ENCODE measurements around the gene IZUMO1.
"Not testable (repeated sequence)": the region's sequence is repeated elsewhere in the genome, so short reads cannot be mapped to it uniquely, and the experiment has no call there.

The IZUMO1 gene

DNA sequence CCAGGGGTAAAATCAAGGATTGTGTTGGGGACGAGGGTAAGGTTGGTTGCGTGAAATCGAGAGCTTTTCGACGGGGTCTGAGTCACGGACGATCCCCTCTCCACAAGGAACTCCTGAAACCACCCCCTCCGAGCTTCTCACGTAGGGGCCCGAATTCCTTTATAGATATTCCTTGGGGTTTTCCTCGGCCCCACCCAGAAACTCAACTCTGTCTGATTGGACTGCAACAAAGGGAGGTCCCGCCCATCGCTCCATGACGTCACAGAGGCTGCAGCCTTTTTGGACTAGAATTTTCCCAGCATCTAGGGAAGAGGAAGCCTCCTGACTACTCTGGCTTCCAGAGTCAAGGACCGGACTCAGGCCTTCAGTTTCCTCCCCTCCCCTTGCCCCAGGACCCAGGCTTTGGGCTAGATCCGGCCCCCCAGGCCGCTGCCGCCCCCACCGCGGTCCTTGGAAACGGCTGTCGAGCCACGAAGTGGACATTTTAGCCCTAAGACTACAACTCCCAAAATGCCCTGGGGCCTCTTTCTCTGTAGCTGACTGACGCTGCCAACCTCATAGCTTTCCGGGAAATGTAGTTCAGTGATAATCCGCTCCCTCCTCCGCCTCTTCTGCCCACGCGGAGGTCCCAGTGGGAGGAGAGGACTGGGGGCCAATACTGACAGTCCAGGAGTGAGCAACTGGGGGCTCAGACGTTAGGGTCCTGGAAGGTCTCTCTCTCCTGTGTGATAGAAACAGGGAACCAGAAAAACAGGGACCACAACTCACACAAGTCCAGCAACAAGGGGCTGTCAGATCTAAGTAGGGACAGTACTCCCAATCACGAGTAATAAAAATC, at the start of gene IZUMO1:
TSS of gene IZUMO1 (minus strand) at position 172 of the 838 bp plus-strand sequence. CDS start 1,050 bp downstream, outside the sequence.
- peak; percentile 70 to 73 for DNase-seq

GRCh38 chr19:48795685-48796070, 49.0 kb upstream of the IZUMO1 start:
- DNase-seq: no peak

GRCh38 chr19:48795055-48795684, 48.5 kb upstream of the IZUMO1 start:
- DNase-seq: peak; percentile 88 to 92

DNA sequence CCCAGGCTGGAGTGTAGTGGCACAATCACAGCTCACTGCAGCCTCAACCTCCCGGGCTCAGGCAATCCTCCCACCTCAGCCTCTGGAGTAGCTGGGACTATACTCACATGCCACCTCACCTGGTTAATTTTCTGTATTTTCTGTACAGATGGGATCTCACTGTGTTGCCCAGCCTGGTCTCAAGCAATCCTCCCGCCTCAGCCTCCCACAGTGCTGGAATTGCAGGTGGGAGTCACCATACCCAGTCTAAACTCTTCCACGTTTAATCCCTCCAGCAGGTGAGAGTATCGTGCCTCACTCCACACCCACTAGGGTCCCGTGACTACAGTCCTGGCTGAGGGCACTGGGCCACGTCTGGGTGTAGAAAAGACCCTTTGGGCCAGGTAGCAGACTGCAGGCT, 47.6 kb upstream of the IZUMO1 start:
- DNase-seq: no peak

GRCh38 chr19:48793271-48793670, 46.6 kb upstream of the IZUMO1 start:
- no peak for DNase-seq

DNA sequence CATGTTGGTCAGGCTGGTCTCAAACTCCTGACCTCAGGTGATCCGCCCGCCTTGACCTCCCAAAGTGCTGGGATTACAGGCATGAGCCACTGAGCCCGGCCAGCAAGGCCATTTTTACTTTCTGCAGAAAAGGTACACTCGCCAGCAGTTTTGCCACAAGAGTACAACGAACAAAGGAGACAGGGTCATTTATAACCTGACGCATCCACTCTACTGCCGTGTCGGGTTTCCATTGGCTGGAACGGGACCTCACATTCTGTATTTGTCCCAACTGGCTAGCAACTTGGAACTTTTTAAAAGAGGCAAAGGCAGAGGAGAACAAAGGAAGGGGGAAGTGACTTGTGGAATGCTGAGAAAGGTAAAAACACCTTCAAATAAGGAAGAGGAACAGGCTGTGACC, 40.6 kb upstream of the IZUMO1 start:
- not testable (repeated sequence) for DNase-seq

DNA sequence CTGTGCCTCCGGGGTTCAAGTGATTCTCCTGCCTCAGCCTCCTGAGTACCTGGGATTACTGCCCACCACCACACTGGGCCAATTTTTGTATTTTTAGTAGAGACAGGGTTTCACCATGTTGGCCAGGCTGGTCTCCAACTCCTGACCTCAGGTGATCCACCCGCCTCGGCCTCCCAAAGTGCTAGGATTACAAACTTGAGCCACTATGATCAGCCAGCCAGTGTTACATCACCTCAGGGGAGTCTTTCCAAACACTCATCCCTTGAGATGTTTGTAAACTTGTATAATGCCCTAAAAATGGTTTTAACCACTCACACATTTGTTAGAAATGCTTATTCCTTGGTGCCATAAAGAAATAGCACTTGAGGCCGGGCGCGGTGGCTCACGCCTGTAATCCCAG, 39.7 kb upstream of the IZUMO1 start:
- not testable (repeated sequence) for DNase-seq

GRCh38 chr19:48784527-48784926, 37.8 kb upstream of the IZUMO1 start:
- no peak for DNase-seq

GRCh38 chr19:48780631-48781391, 34.1 kb upstream of the IZUMO1 start:
- DNase-seq: peak; percentile 10 to 33

DNA sequence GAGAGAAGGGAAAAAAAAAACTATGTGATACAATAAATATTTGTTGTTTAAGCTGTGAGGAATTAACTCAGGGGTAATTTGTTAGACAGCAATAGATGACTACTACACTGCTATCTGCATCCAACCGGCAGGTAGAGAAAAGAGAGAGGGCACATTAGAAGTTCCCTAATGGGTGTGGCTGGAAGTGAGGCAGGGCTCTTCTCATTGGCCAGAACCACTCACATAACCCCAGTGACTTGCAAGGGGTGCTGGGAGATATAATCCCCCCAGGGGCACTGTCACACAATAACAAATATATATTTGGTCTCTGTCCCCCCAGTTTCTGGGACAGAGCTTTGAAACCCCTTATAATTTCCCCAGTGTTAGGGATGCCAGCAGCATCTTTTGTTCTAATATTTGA, 32.9 kb upstream of the IZUMO1 start:
- DNase-seq: no peak

DNA sequence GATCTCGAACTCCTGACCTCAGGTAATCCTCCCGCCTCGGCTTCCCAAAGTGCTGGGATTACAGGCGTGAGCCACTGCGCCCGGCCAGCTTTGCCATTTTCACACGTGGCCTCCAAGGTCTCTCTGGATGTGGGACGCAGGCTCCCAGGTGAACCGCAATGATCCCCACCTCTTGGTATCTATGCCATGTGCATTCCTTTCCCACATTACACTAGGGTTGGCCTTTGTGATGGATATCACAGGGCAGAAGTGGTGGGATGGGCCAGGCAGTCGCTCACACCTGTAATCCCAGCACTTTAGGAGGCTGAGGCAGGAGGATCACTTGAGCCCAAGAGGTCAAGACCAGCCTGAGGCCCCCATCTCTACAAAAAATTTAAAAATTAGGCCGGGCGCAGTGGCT, 31.0 kb upstream of the IZUMO1 start:
- DNase-seq: no peak

- no peak for DNase-seq
Observed at GRCh38 chr19:48777139-48777538, 30.4 kb upstream of the IZUMO1 start.

- no peak for DNase-seq
Observed at GRCh38 chr19:48772503-48772953, 25.8 kb upstream of the IZUMO1 start.

DNA sequence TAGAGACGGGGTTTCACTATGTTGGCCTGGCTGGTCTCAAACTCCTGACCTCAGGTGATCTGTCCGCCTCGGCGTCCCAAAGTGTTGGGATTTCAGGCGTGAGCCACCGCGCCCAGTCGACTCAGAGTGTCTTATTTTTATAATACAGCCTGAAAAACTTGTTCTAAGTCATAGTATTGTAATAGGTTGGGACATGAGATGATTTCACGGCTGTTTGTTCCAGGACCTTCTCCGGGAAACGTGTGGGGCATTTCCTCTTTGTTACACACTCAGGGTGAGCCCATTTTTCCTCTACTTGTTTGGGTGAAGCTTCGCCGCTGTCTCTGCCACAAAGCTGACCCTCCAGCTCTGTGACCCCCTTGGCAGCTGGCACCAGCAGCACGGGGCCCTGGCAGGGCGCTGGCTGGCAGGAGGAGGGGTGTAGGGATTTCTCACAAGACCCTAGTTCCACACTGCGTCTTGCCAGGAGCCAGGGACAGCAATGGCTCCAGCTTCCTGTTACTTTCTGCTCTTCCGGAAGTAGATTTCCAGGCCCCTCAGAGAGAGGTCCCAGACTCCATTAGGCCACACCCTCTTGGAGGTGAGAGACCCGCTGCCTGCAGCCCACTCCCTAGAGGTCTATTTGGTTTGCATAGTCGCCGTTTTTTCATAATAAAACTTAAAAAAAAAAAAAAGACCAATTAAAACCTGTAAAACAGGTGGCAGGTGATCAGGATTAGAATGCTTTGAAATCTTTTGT, 24.2 kb upstream of the IZUMO1 start:
- no peak for DNase-seq

- DNase-seq: no peak
Observed at GRCh38 chr19:48770266-48770665, 23.6 kb upstream of the IZUMO1 start.

GRCh38 chr19:48768994-48769713, 22.4 kb upstream of the IZUMO1 start:
- no peak for DNase-seq

- DNase-seq: not testable (repeated sequence)
Observed at GRCh38 chr19:48768171-48768753, 21.6 kb upstream of the IZUMO1 start.

DNA sequence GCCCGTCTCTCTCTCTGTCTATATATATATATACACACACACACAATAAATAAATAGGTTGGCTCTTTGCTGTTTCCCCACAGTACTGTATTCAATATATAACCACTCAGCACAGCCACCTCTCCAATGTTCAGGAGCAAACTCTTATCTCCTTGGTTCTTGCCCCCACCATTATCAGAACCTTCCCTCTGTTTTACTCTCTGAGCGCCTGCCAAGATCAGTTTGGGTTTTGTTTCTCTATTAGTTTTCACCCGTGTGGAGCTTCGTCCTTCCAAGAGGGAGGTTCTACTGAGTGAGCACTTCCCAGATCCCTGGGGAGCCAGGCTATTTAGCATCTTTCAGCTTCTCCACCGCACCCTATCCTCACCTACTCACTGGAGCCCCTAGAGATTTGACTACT, 19.1 kb upstream of the IZUMO1 start:
- not testable (repeated sequence) for DNase-seq

DNA sequence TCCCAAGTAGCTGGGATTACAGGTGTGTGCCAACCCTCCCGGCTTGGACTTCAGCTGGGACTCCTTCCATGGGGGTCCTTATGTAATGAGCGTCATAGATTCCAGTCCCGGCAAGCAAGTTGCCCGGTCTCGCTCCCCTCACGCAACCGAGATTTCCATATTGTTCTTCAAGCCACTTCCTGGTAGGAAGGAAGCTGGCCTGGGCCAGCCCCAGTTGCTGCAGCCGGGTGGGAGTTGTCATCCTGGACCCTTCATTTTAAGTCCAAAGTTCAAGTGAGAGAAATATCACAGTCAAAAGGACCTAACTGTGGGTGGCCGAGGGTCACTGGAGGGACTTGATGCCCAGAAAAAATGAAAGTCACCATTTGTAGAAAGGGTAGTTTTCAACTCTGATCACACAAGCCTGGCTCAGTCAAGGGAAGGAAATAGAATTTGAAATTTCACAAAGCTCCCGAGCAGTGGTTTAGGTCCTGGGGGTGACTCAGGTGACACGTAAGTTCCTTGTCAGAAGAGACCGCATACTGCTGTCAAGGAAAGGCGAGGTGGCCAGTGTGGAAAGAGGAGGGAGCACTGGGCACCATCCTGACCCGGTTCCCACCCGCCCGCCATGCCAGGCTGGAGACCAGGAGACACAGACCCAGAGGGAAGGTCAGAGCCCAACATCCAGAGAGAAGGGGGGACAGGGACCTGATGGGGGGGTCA, 13.9 kb upstream of the IZUMO1 start:
- DNase-seq: no peak

DNA sequence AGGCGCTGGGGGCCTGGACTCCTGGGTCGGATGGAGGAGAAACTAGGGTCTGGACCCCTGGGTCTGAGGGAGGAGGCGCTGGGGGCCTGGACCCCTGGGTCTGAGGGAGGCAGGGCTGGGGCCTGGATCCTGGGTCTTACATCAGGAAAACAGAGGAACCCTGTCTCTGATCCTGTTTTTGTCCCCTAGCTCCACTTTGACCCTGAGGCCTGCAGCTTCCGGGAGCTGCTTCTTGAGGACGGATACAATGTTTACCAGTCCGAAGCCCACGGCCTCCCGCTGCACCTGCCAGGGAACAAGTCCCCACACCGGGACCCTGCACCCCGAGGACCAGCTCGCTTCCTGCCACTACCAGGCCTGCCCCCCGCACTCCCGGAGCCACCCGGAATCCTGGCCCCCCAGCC, 11.0 kb upstream of the IZUMO1 start:
- no peak for DNase-seq

GRCh38 chr19:48757089-48757675, 10.5 kb upstream of the IZUMO1 start:
- DNase-seq: no peak

All from CD4-positive, alpha-beta T cell treated with Interferon alpha-2 for 1 hour (primary cell).